ENCODE measurements around the gene SLC44A3. TPM values are rescaled to one million over a fixed set of nuclear protein-coding genes. Genes with fewer than 3 reads are reported as not detected.

SLC44A3 gene
- total and polyA plus RNA-seq, 2 experiments from 2014 or later: 2.9 to 4.5 TPM

DNA sequence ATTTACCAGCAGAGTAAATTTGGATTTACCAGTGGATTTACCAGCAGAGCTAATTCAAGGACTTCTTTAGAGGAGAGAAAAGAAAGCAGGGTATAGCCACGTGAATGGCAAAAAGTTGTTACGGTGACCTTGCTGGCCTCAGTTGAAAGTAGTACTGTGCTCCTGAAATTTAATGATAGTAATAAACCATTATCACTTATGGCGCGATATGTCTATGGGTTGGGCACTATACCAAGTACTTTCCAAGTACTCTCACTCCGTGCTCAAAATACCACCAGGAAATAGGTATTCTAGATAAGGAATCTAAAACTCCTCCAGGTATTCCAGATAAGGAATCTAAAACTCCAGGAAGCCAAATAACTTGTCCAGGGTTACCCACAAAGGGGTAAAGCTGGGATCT, 35.8 kb downstream of the SLC44A3 start:
- Histone ChIP-seq H3K27ac (ENCODE audit: low read depth) (no peak overlapping the region), H3K27me3 (ENCODE audit: insufficient read depth) (no peaks in the 10 kb centered on the region), H3K36me3 (ENCODE audit: insufficient read depth) (no peaks in the 10 kb centered on the region), H4K20me1 (replicated peaks; ENCODE audit: insufficient read depth) (no peaks in the 10 kb centered on the region), H3K9me2 (ENCODE audit: insufficient read depth) (no peaks in the 10 kb centered on the region), H3K4me1 (ENCODE audit: insufficient read depth) (peaks cover 6% of the 10 kb centered on the region), H3K4me2 (no peak overlapping the region), H2AFZ (no peak overlapping the region), H3F3A (replicated peaks; ENCODE audit: low read depth) (no peaks in the 10 kb centered on the region), H3K4me3 (no peak overlapping the region), H3K79me2 (replicated peaks; ENCODE audit: insufficient read depth) (no peaks in the 10 kb centered on the region)
- Mint-ChIP-seq H3K36me3 (ENCODE audit: low read depth) (no peaks in the 10 kb centered on the region), H3K27ac (no peak overlapping the region), H3K27me3 (ENCODE audit: insufficient read depth, low read depth, poor library complexity) (peaks cover 3% of the 10 kb centered on the region), H3K4me3 (no peak overlapping the region), H3K4me1 (peaks cover 4% of the 10 kb centered on the region; the same call in 2 of the 3 replicates), H3K9me3 (no peaks in the 10 kb centered on the region)
- DNase-seq (ENCODE audit: low spot score): no peak
- TF ChIP-seq, protein P1, sequence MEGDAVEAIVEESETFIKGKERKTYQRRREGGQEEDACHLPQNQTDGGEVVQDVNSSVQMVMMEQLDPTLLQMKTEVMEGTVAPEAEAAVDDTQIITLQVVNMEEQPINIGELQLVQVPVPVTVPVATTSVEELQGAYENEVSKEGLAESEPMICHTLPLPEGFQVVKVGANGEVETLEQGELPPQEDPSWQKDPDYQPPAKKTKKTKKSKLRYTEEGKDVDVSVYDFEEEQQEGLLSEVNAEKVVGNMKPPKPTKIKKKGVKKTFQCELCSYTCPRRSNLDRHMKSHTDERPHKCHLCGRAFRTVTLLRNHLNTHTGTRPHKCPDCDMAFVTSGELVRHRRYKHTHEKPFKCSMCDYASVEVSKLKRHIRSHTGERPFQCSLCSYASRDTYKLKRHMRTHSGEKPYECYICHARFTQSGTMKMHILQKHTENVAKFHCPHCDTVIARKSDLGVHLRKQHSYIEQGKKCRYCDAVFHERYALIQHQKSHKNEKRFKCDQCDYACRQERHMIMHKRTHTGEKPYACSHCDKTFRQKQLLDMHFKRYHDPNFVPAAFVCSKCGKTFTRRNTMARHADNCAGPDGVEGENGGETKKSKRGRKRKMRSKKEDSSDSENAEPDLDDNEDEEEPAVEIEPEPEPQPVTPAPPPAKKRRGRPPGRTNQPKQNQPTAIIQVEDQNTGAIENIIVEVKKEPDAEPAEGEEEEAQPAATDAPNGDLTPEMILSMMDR (conservative IDR thresholded peaks at IDR 0.05; ENCODE audit: low read depth in 2 of 2): no peak
- TF ChIP-seq STAT1 (IDR thresholded peaks at IDR 0.05; ENCODE audit: unreplicated experiment) (no peak), ZNF114 (CRISPR knock-in tag; IDR thresholded peaks at IDR 0.05) (no peak)
- no peak for ATAC-seq

DNA sequence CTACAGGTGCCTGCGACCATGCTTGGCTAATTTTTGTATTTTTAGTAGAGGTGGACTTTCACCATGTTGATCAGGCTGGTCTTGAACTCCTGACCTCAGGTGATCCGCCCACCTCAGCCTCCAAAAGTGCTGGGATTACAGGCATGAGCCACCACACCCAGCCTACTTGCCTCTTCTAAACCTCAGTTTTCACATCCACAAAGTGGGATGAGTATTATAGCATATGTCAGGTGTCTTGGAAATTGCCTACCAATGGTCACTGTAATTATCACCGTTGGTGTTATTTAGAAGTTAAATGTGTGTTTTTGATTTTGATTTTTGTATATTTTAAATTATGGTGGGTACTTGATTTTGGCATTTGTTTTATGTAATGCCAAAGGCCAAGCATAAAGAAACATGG, 36.7 kb downstream of the SLC44A3 start:
- H3K4me3 Mint-ChIP-seq: no peak overlapping the region
- no peak for ATAC-seq
- Histone ChIP-seq H4K20me1 (replicated peaks; ENCODE audit: insufficient read depth) (no peaks in the 10 kb centered on the region), H3K27ac (ENCODE audit: low read depth) (no peak overlapping the region), H3K9me2 (ENCODE audit: insufficient read depth) (no peaks in the 10 kb centered on the region), H3K36me3 (ENCODE audit: insufficient read depth) (no peaks in the 10 kb centered on the region), H3K27me3 (ENCODE audit: insufficient read depth) (no peaks in the 10 kb centered on the region), H3F3A (replicated peaks; ENCODE audit: low read depth) (no peaks in the 10 kb centered on the region), H3K4me3 (no peak overlapping the region), H3K79me2 (replicated peaks; ENCODE audit: insufficient read depth) (no peaks in the 10 kb centered on the region), H3K4me1 (ENCODE audit: insufficient read depth) (peaks cover 10% of the 10 kb centered on the region), H3K4me2 (no peak overlapping the region), H2AFZ (no peak overlapping the region)
- H3K9me3 Mint-ChIP-seq: no peaks in the 10 kb centered on the region
- H3K27me3 Mint-ChIP-seq (ENCODE audit: insufficient read depth, low read depth, poor library complexity): peaks cover 3% of the 10 kb centered on the region
- no peaks in the 10 kb centered on the region for H3K36me3 Mint-ChIP-seq (ENCODE audit: low read depth)
- TF ChIP-seq, protein P2, sequence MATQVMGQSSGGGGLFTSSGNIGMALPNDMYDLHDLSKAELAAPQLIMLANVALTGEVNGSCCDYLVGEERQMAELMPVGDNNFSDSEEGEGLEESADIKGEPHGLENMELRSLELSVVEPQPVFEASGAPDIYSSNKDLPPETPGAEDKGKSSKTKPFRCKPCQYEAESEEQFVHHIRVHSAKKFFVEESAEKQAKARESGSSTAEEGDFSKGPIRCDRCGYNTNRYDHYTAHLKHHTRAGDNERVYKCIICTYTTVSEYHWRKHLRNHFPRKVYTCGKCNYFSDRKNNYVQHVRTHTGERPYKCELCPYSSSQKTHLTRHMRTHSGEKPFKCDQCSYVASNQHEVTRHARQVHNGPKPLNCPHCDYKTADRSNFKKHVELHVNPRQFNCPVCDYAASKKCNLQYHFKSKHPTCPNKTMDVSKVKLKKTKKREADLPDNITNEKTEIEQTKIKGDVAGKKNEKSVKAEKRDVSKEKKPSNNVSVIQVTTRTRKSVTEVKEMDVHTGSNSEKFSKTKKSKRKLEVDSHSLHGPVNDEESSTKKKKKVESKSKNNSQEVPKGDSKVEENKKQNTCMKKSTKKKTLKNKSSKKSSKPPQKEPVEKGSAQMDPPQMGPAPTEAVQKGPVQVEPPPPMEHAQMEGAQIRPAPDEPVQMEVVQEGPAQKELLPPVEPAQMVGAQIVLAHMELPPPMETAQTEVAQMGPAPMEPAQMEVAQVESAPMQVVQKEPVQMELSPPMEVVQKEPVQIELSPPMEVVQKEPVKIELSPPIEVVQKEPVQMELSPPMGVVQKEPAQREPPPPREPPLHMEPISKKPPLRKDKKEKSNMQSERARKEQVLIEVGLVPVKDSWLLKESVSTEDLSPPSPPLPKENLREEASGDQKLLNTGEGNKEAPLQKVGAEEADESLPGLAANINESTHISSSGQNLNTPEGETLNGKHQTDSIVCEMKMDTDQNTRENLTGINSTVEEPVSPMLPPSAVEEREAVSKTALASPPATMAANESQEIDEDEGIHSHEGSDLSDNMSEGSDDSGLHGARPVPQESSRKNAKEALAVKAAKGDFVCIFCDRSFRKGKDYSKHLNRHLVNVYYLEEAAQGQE (IDR thresholded peaks at IDR 0.05; ENCODE audit: unreplicated experiment): no peak
- no peak for TF ChIP-seq EZH2 (IDR thresholded peaks at IDR 0.05; ENCODE audit: low read depth, unreplicated experiment)
- TF ChIP-seq CREB1 (CRISPR knock-in tag; IDR thresholded peaks at IDR 0.05; ENCODE audit: low read depth): no peak
- TF ChIP-seq POLR2AphosphoS5 (IDR thresholded peaks at IDR 0.05; ENCODE audit: low read depth): no peak
- no peak for TF ChIP-seq NANOG (IDR thresholded peaks at IDR 0.05; ENCODE audit: borderline replicate concordance)
- no peak for TF ChIP-seq JUNB (IDR thresholded peaks at IDR 0.05; ENCODE audit: unreplicated experiment)
- TF ChIP-seq, protein P3, sequence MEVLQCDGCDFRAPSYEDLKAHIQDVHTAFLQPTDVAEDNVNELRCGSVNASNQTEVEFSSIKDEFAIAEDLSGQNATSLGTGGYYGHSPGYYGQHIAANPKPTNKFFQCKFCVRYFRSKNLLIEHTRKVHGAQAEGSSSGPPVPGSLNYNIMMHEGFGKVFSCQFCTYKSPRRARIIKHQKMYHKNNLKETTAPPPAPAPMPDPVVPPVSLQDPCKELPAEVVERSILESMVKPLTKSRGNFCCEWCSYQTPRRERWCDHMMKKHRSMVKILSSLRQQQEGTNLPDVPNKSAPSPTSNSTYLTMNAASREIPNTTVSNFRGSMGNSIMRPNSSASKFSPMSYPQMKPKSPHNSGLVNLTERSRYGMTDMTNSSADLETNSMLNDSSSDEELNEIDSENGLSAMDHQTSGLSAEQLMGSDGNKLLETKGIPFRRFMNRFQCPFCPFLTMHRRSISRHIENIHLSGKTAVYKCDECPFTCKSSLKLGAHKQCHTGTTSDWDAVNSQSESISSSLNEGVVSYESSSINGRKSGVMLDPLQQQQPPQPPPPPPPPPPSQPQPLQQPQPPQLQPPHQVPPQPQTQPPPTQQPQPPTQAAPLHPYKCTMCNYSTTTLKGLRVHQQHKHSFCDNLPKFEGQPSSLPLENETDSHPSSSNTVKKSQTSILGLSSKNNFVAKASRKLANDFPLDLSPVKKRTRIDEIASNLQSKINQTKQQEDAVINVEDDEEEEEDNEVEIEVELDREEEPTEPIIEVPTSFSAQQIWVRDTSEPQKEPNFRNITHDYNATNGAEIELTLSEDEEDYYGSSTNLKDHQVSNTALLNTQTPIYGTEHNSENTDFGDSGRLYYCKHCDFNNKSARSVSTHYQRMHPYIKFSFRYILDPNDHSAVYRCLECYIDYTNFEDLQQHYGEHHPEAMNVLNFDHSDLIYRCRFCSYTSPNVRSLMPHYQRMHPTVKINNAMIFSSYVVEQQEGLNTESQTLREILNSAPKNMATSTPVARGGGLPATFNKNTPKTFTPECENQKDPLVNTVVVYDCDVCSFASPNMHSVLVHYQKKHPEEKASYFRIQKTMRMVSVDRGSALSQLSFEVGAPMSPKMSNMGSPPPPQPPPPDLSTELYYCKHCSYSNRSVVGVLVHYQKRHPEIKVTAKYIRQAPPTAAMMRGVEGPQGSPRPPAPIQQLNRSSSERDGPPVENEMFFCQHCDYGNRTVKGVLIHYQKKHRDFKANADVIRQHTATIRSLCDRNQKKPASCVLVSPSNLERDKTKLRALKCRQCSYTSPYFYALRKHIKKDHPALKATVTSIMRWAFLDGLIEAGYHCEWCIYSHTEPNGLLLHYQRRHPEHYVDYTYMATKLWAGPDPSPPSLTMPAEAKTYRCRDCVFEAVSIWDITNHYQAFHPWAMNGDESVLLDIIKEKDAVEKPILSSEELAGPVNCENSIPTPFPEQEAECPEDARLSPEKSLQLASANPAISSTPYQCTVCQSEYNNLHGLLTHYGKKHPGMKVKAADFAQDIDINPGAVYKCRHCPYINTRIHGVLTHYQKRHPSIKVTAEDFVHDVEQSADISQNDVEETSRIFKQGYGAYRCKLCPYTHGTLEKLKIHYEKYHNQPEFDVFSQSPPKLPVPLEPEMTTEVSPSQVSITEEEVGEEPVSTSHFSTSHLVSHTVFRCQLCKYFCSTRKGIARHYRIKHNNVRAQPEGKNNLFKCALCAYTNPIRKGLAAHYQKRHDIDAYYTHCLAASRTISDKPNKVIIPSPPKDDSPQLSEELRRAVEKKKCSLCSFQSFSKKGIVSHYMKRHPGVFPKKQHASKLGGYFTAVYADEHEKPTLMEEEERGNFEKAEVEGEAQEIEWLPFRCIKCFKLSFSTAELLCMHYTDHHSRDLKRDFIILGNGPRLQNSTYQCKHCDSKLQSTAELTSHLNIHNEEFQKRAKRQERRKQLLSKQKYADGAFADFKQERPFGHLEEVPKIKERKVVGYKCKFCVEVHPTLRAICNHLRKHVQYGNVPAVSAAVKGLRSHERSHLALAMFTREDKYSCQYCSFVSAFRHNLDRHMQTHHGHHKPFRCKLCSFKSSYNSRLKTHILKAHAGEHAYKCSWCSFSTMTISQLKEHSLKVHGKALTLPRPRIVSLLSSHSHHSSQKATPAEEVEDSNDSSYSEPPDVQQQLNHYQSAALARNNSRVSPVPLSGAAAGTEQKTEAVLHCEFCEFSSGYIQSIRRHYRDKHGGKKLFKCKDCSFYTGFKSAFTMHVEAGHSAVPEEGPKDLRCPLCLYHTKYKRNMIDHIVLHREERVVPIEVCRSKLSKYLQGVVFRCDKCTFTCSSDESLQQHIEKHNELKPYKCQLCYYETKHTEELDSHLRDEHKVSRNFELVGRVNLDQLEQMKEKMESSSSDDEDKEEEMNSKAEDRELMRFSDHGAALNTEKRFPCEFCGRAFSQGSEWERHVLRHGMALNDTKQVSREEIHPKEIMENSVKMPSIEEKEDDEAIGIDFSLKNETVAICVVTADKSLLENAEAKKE (CRISPR knock-in tag; IDR thresholded peaks at IDR 0.05): no peak
- TF ChIP-seq ZNF114 (CRISPR knock-in tag; IDR thresholded peaks at IDR 0.05): no peak
- TF ChIP-seq ZNF331 (CRISPR knock-in tag; IDR thresholded peaks at IDR 0.05; ENCODE audit: low read depth): no peak
- H3K27ac Mint-ChIP-seq: no peak overlapping the region
- peaks cover 10% of the 10 kb centered on the region for H3K4me1 Mint-ChIP-seq
- no peak for DNase-seq (ENCODE audit: low spot score)

Measured in GM23338 (cell line).